Measurements from ENCODE around the gene POU3F2. TPM values are rescaled to one million over a fixed set of nuclear protein-coding genes. Genes with fewer than 3 reads are reported as not detected.

Gene POU3F2
- polyA plus RNA-seq, 1 of the 3 experiments (the other 2 are of a cell fraction) = 1.0 TPM

GRCh38 chr6:98832284-98833056, 1.9 kb upstream of the POU3F2 start:
- Histone ChIP-seq H3K9me2 (no peaks in the 10 kb centered on the region), H3K36me3 (replicated peaks in 1 of 2; ENCODE audit: control insufficient read depth in 1 of 2, insufficient read depth in 2 of 2, low read length in 1 of 2) (no peaks in the 10 kb centered on the region), H3K4me2 (peak overlapping the region; percentile 91), H3F3A (replicated peaks; ENCODE audit: insufficient read depth) (peaks cover 26% of the 10 kb centered on the region), H3K4me3 (ENCODE audit: low read depth in 2 of 2, low read length in 1 of 2) (peak overlapping the region; percentile 60 to 69), H3K27me3 (ENCODE audit: insufficient read depth) (no peaks in the 10 kb centered on the region), H3K27ac (ENCODE audit: low read depth in 2 of 2, low read length in 1 of 2) (peak overlapping the region in 1 of 2 experiments; percentile 84; a peak in 2 of 4 replicates), H3K9ac (peak overlapping the region; percentile 50; the same call in 1 of the 2 replicates), H3K79me2 (ENCODE audit: insufficient read depth) (peaks cover 10% of the 10 kb centered on the region), H3K4me1 (ENCODE audit: control insufficient read depth in 1 of 2, insufficient read depth in 2 of 2, low read depth in 1 of 2, low read length in 1 of 2) (peaks cover 0 to 36% of the 10 kb centered on the region in 2 experiments; a peak in 2 of 4 replicates), H4K20me1 (ENCODE audit: insufficient read depth) (no peaks in the 10 kb centered on the region; the same call in 1 of the 2 replicates), H3K9me3 (no peaks in the 10 kb centered on the region), H2AFZ (ENCODE audit: low read depth) (peak overlapping the region; percentile 77; the same call in 1 of the 2 replicates)
- ChIA-PET POLR2A (no interaction called here), CTCF (interaction anchor here (0.6 to 2.1 kb wide), 9 partner anchors 9 to 1131 kb away, joined by 3 to 6 read pairs (median 3); no protein-coding TSS in a partner anchor)
- peak; percentile 72 for DNase-seq
- 4% methylated on average over 39 of the region's 59 CpGs for WGBS (ENCODE audit: low lambda C conversion rate)
- TF ChIP-seq RAD21 (IDR thresholded peaks at IDR 0.05; ENCODE audit: low read length) (no peak), TAF1 (IDR thresholded peaks at IDR 0.05; ENCODE audit: borderline replicate concordance, low read depth, low read length) (no peak), ZBTB33 (IDR thresholded peaks at IDR 0.05; ENCODE audit: borderline replicate concordance, low read depth) (no peak), EP300 (IDR thresholded peaks at IDR 0.05; ENCODE audit: borderline replicate concordance in 1 of 2, low read depth in 1 of 2, low read length in 1 of 2) (peak in 1 of 2 experiments; percentile 36; a peak in 1 of 4 replicates), ELF1 (IDR thresholded peaks at IDR 0.05) (no peak), EZH2phosphoT487 (IDR thresholded peaks at IDR 0.05; ENCODE audit: borderline replicate concordance, low read depth) (no peak), IRF3 (IDR thresholded peaks at IDR 0.05; ENCODE audit: low read depth, low read length) (no peak), GATA2 (CRISPR knock-in tag; IDR thresholded peaks at IDR 0.05) (no peak), CHD2 (IDR thresholded peaks at IDR 0.05; ENCODE audit: low read length, partially characterized antibody) (no peak), JUND (IDR thresholded peaks at IDR 0.05) (no peak), FOXM1 (IDR thresholded peaks at IDR 0.05; ENCODE audit: low read depth) (no peak), MXI1 (IDR thresholded peaks at IDR 0.05; ENCODE audit: low read depth, low read length) (no peak), RFX5 (IDR thresholded peaks at IDR 0.05; ENCODE audit: low read length) (no peak), POLR2AphosphoS5 (IDR thresholded peaks at IDR 0.05; ENCODE audit: low read depth, low read length) (no peak), SIN3A (IDR thresholded peaks at IDR 0.05; ENCODE audit: borderline replicate concordance, low read depth, low read length) (0 out of 2 replicates have a peak, but pooled peaks have one; percentile 22), YY1 (IDR thresholded peaks at IDR 0.05; ENCODE audit: low read depth) (no peak), RXRA (IDR thresholded peaks at IDR 0.05; ENCODE audit: borderline replicate concordance, low read depth) (no peak), CTCF (IDR thresholded peaks at IDR 0.05) (no peak), MEF2A (IDR thresholded peaks at IDR 0.05; ENCODE audit: borderline replicate concordance, low read depth) (no peak), MAX (IDR thresholded peaks at IDR 0.05; ENCODE audit: low read depth) (peak; percentile 91), TEAD4 (IDR thresholded peaks at IDR 0.05; ENCODE audit: borderline replicate concordance, insufficient read depth) (no peak), USF1 (IDR thresholded peaks at IDR 0.05; ENCODE audit: borderline replicate concordance, low read depth) (0 out of 2 replicates have a peak, but pooled peaks have one; percentile 34), TCF12 (IDR thresholded peaks at IDR 0.05) (peak; percentile 27; the same call in 1 of the 2 replicates), PBX3 (IDR thresholded peaks at IDR 0.05) (peak; percentile 51; the same call in 1 of the 2 replicates)
